ENCODE data around the gene LCN15. TPM values are rescaled to one million over a fixed set of nuclear protein-coding genes. Genes with fewer than 3 reads are reported as not detected.
"Not testable (repeated sequence)": the region's sequence is repeated elsewhere in the genome, so short reads cannot be mapped to it uniquely, and the experiment has no call there.

LCN15 gene
- polyA plus RNA-seq (2013, experiment 1 of 2; ENCODE audit: insufficient read length): not detected
- polyA plus RNA-seq (2013, experiment 2 of 2; ENCODE audit: insufficient read length): not detected

- no peak for DNase-seq
These were observed at the start of gene LCN15 for GRCh38 chr9:136764301-136764891. Gene LCN15 (minus strand): TSS chr9:136764518. CDS start chr9:136764488, 30 bp downstream.

- peak; percentile 23 for DNase-seq
These were observed 44.5 kb upstream of the LCN15 start for GRCh38 chr9:136808806-136809158.

GRCh38 chr9:136808075-136808805, 43.9 kb upstream of the LCN15 start:
- no peak for DNase-seq

GRCh38 chr9:136807281-136808074, 43.2 kb upstream of the LCN15 start, which contains the start of gene RABL6:
Gene RABL6 (plus strand): TSS chr9:136807948. CDS start chr9:136808197, 249 bp downstream.
- DNase-seq: peak; percentile 72

- no peak for DNase-seq
These were observed 42.4 kb upstream of the LCN15 start for GRCh38 chr9:136806631-136807201.

GRCh38 chr9:136806067-136806466, 41.7 kb upstream of the LCN15 start:
- DNase-seq: no peak

GRCh38 chr9:136805207-136805740, 41.0 kb upstream of the LCN15 start:
- no peak for DNase-seq

GRCh38 chr9:136804509-136805206, 40.3 kb upstream of the LCN15 start:
- DNase-seq: no peak

- no peak for DNase-seq
These were observed 39.5 kb upstream of the LCN15 start for GRCh38 chr9:136803551-136804508.

- DNase-seq: not testable (repeated sequence)
These were observed 38.8 kb upstream of the LCN15 start for GRCh38 chr9:136803009-136803550.

GRCh38 chr9:136802321-136802720, 38.0 kb upstream of the LCN15 start:
- no peak for DNase-seq

- DNase-seq: peak; percentile 34
These were observed 35.7 kb upstream of the LCN15 start for GRCh38 chr9:136799854-136800657.

GRCh38 chr9:136799079-136799853, 34.9 kb upstream of the LCN15 start:
- no peak for DNase-seq

- no peak for DNase-seq
These were observed 34.4 kb upstream of the LCN15 start for GRCh38 chr9:136798708-136799078.

- peak; percentile 39 for DNase-seq
These were observed 32.5 kb upstream of the LCN15 start for GRCh38 chr9:136796775-136797347.

GRCh38 chr9:136796238-136796774, 32.0 kb upstream of the LCN15 start, which contains the start of gene CCDC183:
Gene CCDC183 (plus strand): TSS chr9:136796338. CDS start chr9:136796398, 60 bp downstream.
- DNase-seq: no peak

GRCh38 chr9:136795000-136795348, 30.7 kb upstream of the LCN15 start:
- no peak for DNase-seq
